ENCODE measurements around the gene SMYD3.

SMYD3 gene

DNA sequence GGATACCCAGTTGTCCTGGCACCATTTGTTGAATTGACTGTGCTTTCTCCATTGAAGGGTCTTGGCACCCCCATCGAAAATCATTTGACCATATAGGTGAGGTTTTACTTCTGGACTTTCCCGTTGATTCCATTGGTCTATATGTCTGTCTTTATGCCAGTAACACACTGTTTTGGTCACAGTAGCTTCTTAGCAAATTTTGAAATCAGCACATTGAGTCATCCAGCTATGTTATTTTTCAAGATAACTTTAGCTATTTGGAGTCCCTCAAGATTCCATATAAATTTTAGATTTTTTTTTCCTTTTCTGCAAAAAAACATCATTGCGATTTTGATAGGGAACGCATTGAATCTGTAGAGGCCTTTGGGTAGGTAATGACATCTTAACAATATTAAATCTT, 235.6 kb downstream of the SMYD3 start:
- DNase-seq (ENCODE audit: low spot score) = no peak

- no peak for DNase-seq (ENCODE audit: low spot score)
Measured at GRCh38 chr1:246270236-246270635, 236.8 kb downstream of the SMYD3 start.

- DNase-seq (ENCODE audit: low spot score) = no peak
Measured at GRCh38 chr1:246269466-246269865, 237.6 kb downstream of the SMYD3 start.

DNA sequence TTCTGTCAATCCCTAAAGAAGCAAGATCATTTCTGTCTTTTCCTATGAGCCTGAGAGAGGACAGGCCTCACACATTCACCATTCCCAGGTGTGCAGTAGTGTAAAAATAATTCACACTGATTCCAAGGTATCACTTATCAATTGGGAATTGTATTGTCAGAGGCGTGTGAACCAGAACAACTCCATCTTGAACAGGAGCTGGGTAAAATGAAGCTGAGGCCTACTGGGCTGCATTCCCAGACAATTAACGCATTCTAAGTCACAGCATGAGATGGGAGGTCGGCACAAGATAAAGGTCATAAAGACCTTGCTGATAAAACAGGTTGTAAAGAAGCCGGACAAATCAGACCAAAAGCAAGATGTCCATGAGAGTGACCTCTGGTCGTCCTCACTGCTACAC, 239.2 kb downstream of the SMYD3 start:
- no peak for DNase-seq (ENCODE audit: low spot score)

DNA sequence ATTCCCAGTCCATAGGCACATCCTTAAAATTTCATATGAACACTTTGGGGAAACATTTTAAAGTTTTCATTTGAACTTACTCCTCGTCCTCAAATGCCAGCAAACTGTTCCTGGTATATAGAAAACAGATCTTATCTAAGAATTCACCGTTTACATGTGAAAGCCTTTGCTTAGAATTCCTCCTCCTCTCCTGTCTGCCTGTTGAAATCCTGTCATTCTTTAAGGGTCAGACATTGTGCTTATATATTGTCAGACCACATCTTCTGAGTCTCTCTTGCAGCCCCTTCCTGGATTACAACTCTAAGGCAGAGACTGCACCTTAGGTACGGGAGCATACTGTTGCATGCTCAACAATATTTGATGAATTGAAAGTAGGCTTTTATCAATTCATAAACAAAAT, 239.7 kb downstream of the SMYD3 start:
- DNase-seq (ENCODE audit: low spot score) = no peak

DNA sequence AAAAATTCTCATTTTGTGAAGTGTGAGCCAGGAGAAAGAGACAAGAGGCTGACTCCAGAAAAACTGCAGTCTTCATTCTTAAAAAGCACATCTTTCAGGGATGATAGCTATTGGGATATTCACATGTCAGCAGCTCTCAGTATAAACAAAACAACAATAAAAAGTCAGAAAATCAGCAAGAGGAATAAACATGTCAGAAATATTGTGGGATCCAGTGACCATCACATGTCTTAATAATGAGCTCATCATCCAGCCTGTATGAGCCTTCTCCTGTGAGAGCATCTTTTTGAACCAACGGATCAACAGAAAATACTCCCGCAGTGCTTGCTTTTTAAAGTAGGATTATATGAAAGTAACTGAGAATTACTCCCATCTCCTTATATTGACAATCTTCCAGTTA, 241.6 kb downstream of the SMYD3 start:
- DNase-seq (ENCODE audit: low spot score) = no peak

- DNase-seq (ENCODE audit: low spot score) = no peak
Measured at GRCh38 chr1:246262281-246262680, 244.8 kb downstream of the SMYD3 start.

GRCh38 chr1:246261639-246262038, 245.4 kb downstream of the SMYD3 start:
- no peak for DNase-seq (ENCODE audit: low spot score)

DNA sequence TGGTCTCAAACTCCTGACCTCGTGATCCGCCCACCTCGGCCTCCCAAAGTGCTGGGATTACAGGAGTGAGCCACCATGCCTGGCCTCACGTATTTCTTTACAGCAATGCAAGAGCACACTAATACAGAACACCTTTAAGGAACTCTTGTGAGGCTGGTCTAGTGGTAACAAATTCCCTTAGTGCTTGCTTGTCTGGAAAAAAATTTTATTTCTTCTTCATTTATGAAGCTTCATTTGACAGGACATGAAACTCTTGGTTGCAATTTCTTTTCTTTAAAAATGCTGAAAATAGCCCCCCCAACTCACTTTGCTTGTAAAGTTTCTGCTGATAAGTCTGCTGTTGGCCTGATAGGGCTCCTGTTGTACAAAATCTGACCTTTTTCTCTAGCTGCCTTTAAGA, 248.8 kb downstream of the SMYD3 start:
- no peak for DNase-seq (ENCODE audit: low spot score)

DNA sequence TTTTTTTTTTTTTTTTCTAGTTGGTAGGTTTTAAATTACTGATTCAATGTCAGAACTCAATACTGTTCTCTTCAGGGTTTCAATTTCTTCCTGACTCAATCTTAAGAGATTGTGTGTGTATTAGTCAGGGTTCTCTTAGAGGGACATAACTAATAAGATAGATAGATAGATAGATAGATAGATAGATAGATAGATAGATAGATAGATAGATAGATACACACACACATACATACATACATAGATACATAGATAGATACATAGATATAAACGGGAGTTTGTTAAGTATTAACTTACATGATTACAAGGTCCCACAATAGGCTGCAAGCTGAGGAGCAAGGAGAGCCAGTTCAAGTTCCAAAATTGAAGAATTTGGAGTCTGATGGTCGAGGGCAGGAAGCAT, 251.3 kb downstream of the SMYD3 start:
- DNase-seq (ENCODE audit: low spot score) = no peak

DNA sequence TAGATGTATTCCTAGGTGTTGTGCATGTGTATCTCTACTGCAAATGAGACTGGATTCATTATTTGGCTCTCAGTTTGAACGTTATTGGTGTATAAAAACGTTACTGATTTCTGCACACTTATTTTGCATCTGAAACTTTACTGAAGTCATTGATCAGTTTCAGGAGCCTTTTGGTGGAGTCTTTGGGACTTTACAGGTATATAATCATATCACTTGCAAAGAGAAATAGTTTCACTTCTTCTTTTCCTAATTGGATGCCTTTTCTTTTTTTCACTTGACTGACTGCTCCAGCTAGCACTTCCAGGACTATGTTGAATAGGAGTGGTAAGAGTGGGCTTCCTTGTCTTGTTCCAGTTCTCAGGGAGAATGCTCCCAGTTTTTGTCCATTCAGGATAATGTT, 252.2 kb downstream of the SMYD3 start:
- no peak for DNase-seq (ENCODE audit: low spot score)

- no peak for DNase-seq (ENCODE audit: low spot score)
Measured at GRCh38 chr1:246246430-246246829, 260.6 kb downstream of the SMYD3 start.

DNA sequence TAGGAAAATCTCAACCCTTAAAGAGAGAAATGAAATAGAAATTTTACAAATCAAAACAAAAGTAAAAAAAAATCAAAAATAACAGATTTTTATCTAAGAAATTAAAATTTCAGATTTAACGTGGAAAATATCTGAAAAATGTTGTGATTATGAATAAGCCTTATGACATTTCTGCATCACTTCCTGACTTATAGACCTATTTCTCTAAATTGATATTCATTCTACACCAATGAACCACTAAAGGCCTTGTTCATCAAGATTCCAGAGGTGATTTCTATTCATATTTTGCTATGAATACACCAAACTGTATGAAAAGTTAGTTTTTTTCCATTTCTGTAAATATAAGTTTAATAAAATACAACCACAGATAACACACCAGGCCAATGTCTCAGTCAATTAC, 261.5 kb downstream of the SMYD3 start:
- no peak for DNase-seq (ENCODE audit: low spot score)

DNA sequence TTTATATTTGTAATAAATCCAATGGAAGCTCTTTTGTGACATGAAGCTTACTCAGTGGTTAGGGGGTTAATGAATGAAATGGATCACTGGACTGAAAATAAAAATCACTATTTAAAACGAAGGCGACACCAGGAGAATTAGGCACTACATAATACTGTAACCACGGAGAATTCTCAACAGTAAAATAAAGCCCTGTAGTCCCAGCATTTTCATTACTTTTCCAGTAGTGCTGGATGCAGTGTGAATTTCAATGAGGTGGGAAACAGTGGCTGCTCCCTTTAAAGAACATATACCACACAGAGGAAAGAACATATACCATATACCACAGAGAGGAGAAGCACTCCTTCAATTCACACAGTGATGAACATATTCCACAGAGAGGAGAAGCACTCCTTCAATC, 275.0 kb downstream of the SMYD3 start:
- DNase-seq (ENCODE audit: low spot score) = no peak

DNA sequence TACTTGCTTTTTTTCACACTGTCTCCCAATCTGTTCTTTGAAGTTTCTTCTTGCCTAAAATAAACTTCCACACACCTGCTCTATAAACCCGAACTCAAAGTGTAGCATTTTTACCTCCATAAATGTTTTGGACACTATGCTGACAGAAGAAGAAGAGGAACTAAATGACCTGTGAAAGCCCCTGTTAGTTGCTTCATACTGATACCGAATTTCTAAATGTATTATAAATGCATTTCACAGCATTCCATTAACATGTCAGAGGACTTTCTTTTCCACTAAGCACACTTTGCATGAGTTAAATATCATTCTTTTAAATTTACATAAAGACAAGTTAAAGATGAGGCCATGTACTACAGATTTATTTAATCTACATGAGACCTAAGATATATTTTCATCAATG, 281.0 kb downstream of the SMYD3 start:
- DNase-seq (ENCODE audit: low spot score) = no peak

DNA sequence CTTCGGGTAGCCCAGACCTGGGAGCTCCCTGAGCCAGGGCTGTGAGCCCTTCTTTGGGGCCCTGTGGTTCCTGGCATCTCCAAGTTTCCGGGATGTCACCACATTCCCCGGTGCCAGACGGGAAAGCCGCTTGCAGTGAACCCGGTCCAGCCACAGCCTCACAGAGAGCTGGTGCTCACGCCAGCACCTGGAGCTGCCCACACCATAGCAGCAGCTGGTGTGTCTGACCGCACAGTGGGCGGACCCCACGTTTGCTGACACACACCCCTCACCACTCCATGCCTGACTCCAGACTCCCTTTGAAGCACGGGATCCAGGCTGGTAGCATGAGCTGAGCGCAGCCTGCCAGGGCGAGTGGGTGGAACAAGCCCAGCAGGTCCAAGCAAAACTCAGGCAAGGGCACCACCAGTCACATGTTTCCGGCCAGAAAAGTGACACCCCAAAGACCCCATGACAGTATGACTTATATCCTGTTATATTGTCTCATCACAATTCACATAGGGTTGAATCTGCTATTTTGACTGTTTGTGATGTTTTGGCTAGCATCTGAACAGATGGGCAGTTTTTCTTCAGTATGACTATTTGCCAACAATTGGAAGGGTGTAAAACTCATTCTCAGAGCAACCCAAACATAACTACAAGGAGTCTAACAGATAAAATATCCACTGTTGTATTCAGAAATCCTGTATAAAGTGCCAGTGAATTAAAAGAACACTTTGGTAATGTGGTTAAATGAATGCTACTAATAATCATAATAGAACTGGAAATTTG, 285.4 kb downstream of the SMYD3 start:
- no peak for DNase-seq (ENCODE audit: low spot score)

GRCh38 chr1:246220495-246221065, 286.5 kb downstream of the SMYD3 start:
- DNase-seq (ENCODE audit: low spot score) = no peak

GRCh38 chr1:246219508-246220030, 287.5 kb downstream of the SMYD3 start:
- no peak for DNase-seq (ENCODE audit: low spot score)

DNA sequence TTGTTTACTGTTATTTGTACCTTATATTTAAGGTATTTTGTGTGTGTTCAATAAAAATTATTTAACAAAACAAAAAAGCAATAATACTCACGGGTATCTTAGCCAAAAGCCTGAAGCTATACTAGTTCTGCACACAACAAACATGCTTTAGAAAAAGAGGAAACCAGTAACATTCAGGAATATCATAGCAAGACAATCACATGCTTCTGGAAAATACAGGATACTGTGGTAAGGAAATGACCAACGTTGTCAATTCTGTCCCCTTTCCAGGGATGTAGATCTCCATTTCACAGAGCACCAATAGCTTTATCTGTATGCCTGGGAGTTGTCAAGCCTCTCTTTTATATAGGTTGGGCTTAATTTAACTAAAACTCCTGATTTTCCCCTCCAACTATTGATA, 288.4 kb downstream of the SMYD3 start:
- DNase-seq (ENCODE audit: low spot score) = no peak

- no peak for DNase-seq (ENCODE audit: low spot score)
Measured at GRCh38 chr1:246216906-246217305, 290.2 kb downstream of the SMYD3 start.

DNA sequence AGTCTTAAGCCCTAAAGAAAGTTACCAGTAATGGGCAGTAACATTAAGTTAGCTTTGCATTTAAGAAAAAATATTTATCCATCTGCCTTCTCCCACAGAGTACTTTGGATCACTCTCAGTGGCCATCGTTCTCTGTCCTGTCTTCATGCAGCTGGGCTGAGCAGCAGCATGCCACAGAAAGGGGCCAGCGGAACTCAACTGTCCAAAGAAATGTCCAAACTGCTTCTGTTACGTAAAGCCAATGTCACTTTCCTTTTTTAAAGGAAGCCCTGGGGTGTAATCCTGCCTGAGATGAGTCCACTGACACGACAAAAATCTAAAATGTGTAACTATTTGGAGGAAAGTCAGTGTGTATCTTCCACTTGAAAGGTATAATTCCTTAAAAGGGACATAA, 291.6 kb downstream of the SMYD3 start:
- DNase-seq (ENCODE audit: low spot score) = peak; percentile 53

GRCh38 chr1:246214708-246215509, 292.2 kb downstream of the SMYD3 start:
- peak; percentile 61 for DNase-seq (ENCODE audit: low spot score)

GRCh38 chr1:246213947-246214346, 293.1 kb downstream of the SMYD3 start:
- DNase-seq (ENCODE audit: low spot score) = no peak

All from Ammon's horn (tissue), 1 donor.